GM18519 (cell line): ENCODE results near the gene USP5.
"Not testable (repeated sequence)": the region's sequence is repeated elsewhere in the genome, so short reads cannot be mapped to it uniquely, and the experiment has no call there.

ENCODE experiments used
- ATAC-seq: cut with Tn5 transposase; IDR thresholded peaks from one replicate; pipeline ENCODE4 v1.9.1; 2021; ENCODE audit warnings: mild to moderate bottlenecking, moderate library complexity; ENCODE audit not compliant: unreplicated experiment, low FRiP score

USP5 gene

GRCh38 chr12:6861391-6861790, 9.4 kb downstream of the USP5 start:
- no peak for ATAC-seq

- ATAC-seq = no peak
These were observed 11.1 kb downstream of the USP5 start for GRCh38 chr12:6863033-6863432.

- ATAC-seq = no peak
These were observed 11.8 kb downstream of the USP5 start for GRCh38 chr12:6863586-6864321.

- not testable (repeated sequence) for ATAC-seq
These were observed 13.4 kb downstream of the USP5 start for GRCh38 chr12:6865307-6865706.

- no peak for ATAC-seq
These were observed 14.4 kb downstream of the USP5 start for GRCh38 chr12:6866163-6866919.

- ATAC-seq = no peak
These were observed 15.0 kb downstream of the USP5 start for GRCh38 chr12:6866920-6867412.

GRCh38 chr12:6867413-6868210, 15.7 kb downstream of the USP5 start, which contains the start of gene TPI1:
Gene TPI1, plus strand, starts transcription at chr12:6867531. Its CDS starts 36 bp downstream, at chr12:6867567.
- peak; percentile 28 for ATAC-seq

GRCh38 chr12:6868211-6869048, 16.5 kb downstream of the USP5 start:
- no peak for ATAC-seq

- ATAC-seq = no peak
These were observed 17.4 kb downstream of the USP5 start for GRCh38 chr12:6869049-6870021.

- not testable (repeated sequence) for ATAC-seq
These were observed 18.4 kb downstream of the USP5 start for GRCh38 chr12:6870304-6870703.

GRCh38 chr12:6871052-6871957, 19.4 kb downstream of the USP5 start:
- ATAC-seq = no peak

GRCh38 chr12:6872073-6873048, 20.4 kb downstream of the USP5 start:
- no peak for ATAC-seq

GRCh38 chr12:6873094-6874014, 21.4 kb downstream of the USP5 start, which contains the start of gene SPSB2:
Gene SPSB2, minus strand, starts transcription at chr12:6873303. Its CDS starts 402 bp downstream, at chr12:6872901.
- ATAC-seq = peak; percentile 62

GRCh38 chr12:6874015-6874368, 22.0 kb downstream of the USP5 start:
- ATAC-seq = not testable (repeated sequence)

GRCh38 chr12:6879824-6880223, 27.9 kb downstream of the USP5 start:
- not testable (repeated sequence) for ATAC-seq
